HTERT RPE-1 (cell line): ENCODE data around the gene PAK1IP1.
"Not testable (repeated sequence)": the region's sequence is repeated elsewhere in the genome, so short reads cannot be mapped to it uniquely, and the experiment has no call there.

Experiments
- in situ Hi-C: fragments of 300-500 bp; cut with MboI; formaldehyde crosslinking; loops from 4 replicates; pipeline ENCODE4 v1.14.3; 2020; ENCODE audit warnings: low sequenced_read_pairs

PAK1IP1 gene

GRCh38 chr6:10694302-10695085, at the start of gene PAK1IP1, which contains the start of gene C6orf52:
TSS of gene PAK1IP1 (plus strand) at chr6:10694972. CDS start at chr6:10694986, 14 bp downstream.
TSS of gene C6orf52 (minus strand) at chr6:10694616. CDS start at chr6:10687550, 7,066 bp downstream.
- in situ Hi-C loops, result no loop called here

GRCh38 chr6:10655508-10656055, 39.2 kb upstream of the PAK1IP1 start:
- in situ Hi-C loops, result no loop called here

- in situ Hi-C loops, result no loop called here
Observed at GRCh38 chr6:10658910-10659698, 35.7 kb upstream of the PAK1IP1 start.

- in situ Hi-C loops, result no loop called here
Observed at GRCh38 chr6:10659699-10660348, 34.9 kb upstream of the PAK1IP1 start.

- in situ Hi-C loops, result not testable (repeated sequence)
Observed at GRCh38 chr6:10660431-10661191, 34.2 kb upstream of the PAK1IP1 start.

- in situ Hi-C loops, result no loop called here
Observed at GRCh38 chr6:10662207-10662606, 32.6 kb upstream of the PAK1IP1 start.

GRCh38 chr6:10662742-10663141, 32.0 kb upstream of the PAK1IP1 start:
- in situ Hi-C loops, result no loop called here

GRCh38 chr6:10665595-10665994, 29.2 kb upstream of the PAK1IP1 start:
- in situ Hi-C loops, result not testable (repeated sequence)

GRCh38 chr6:10668126-10668917, 26.4 kb upstream of the PAK1IP1 start:
- in situ Hi-C loops, result no loop called here

- in situ Hi-C loops, result no loop called here
Observed at GRCh38 chr6:10676403-10676802, 18.4 kb upstream of the PAK1IP1 start.

GRCh38 chr6:10678456-10678855, 16.3 kb upstream of the PAK1IP1 start:
- in situ Hi-C loops, result no loop called here

GRCh38 chr6:10681795-10682194, 13.0 kb upstream of the PAK1IP1 start:
- in situ Hi-C loops, result no loop called here

- in situ Hi-C loops, result no loop called here
Observed at GRCh38 chr6:10682355-10682988, 12.3 kb upstream of the PAK1IP1 start.

- in situ Hi-C loops, result no loop called here
Observed at GRCh38 chr6:10684618-10685017, 10.2 kb upstream of the PAK1IP1 start.

- in situ Hi-C loops, result no loop called here
Observed at GRCh38 chr6:10685092-10685915, 9.5 kb upstream of the PAK1IP1 start.

- in situ Hi-C loops, result no loop called here
Observed at GRCh38 chr6:10686901-10687300, 7.9 kb upstream of the PAK1IP1 start.

- in situ Hi-C loops, result no loop called here
Observed at GRCh38 chr6:10687582-10687981, 7.2 kb upstream of the PAK1IP1 start.
